Measurements from ENCODE around the gene LRRC3.

DNA sequence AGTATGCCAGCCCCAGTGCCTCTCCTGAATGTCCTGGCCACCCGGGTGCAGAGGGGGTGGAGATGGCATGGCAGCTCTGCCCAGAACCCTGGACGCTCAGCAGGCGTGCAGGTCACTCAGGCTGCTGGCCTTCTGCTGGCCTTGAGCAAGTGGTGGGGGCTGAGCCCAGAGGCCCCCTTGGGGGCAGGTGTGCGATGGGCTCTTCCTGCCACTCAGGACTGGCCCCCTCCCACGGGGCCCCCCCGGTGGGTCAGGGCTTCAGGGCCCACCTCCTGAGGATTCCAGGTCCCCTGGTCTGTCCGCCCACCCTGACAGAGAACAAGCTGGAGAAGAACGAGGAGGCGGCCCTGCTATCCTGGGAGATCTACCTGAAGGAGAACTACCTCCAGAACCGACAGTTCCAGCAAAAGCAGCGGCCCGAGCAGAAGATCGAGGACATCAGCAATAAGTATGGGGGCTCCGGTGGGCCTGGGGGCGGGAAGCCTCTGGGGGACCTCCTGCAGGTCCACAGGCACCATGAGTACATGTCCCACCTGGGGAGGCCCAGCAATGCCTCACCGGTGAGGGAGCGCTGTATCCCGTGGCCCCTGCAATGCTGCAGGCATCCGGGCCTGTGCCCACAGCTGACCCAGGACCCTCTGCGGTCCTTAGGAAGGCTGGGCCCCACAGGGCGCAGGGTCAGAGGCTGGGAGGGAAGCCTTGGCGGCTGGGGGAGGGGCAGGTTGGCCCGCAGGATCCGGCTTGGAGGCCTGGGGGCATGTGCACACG, 37.0 kb upstream of the LRRC3 start:
- TF ChIP-seq CTCF (conservative IDR thresholded peaks at IDR 0.05; ENCODE audit: low read length) (no peak), EZH2phosphoT487 (IDR thresholded peaks at IDR 0.05; ENCODE audit: borderline replicate concordance, low read depth, low read length) (no peak)
